H1 (cell line): Measurements from ENCODE around the gene ARMC3. TPM values are rescaled to one million over a fixed set of nuclear protein-coding genes. Genes with fewer than 3 reads are reported as not detected.

Experiments
- ATF3 ChIP-seq: IDR thresholded peaks from 2 replicates; pipeline ENCODE4 v1.6.1; 2011; ENCODE audit warnings: low read depth, mild to moderate bottlenecking, low read length; ENCODE audit not compliant: insufficient read depth
- CEBPB ChIP-seq: IDR thresholded peaks from 2 replicates; pipeline ENCODE4 v1.6.1; 2012; ENCODE audit warnings: low read depth, low read length
- CHD7 ChIP-seq: fragments of 300-600 bp; sonication (generic); IDR thresholded peaks from 2 replicates; pipeline ENCODE4 v1.7.1; 2012; ENCODE audit warnings: low read length, moderate library complexity, mild to moderate bottlenecking, inconsistent platforms; ENCODE audit not compliant: insufficient replicate concordance
- EP300 ChIP-seq, 2 experiments: IDR thresholded peaks; 1 replicate in 1 of 2; 2 replicates in 1 of 2; pipeline ENCODE4 v1.6.1; 2011 to 2012; ENCODE audit warnings: low read depth in 2 of 2, low read length in 2 of 2, mild to moderate bottlenecking in 2 of 2, borderline replicate concordance in 1 of 2, inconsistent platforms in 1 of 2, moderate library complexity in 1 of 2
- EZH2 ChIP-seq: fragments of 200-600 bp; sonication (generic); IDR thresholded peaks from 2 replicates; pipeline ENCODE4 v1.7.1; 2012; ENCODE audit warnings: low read depth, mild to moderate bottlenecking, moderate library complexity, low read length, inconsistent platforms; ENCODE audit not compliant: severe bottlenecking
- HDAC2 ChIP-seq, 2 experiments: fragments of 300-600 bp in 1 of 2; sonication (generic) in 1 of 2; IDR thresholded peaks; 2 replicates each; pipeline ENCODE4 v1.6.1; 2011 to 2012; ENCODE audit warnings: low read depth in 2 of 2, low read length in 2 of 2, mild to moderate bottlenecking in 2 of 2, moderate library complexity in 2 of 2, borderline replicate concordance in 1 of 2, inconsistent platforms in 1 of 2
- KDM4A ChIP-seq: IDR thresholded peaks from one replicate; pipeline ENCODE4 v1.7.1; 2012; ENCODE audit warnings: low read depth, mild to moderate bottlenecking, moderate library complexity, low read length, inconsistent platforms; ENCODE audit not compliant: severe bottlenecking
- polyA plus RNA-seq, 7 experiments: library from polyadenylated mRNA; depleted of rRNA in 3 of 7; stranded (reverse) in 5 of 7; unstranded in 2 of 7; fragments of >200 nt in 5 of 7; fragments of 200-250 nt in 2 of 7; gene quantifications; 1 replicate in 5 of 7; 2 replicates in 1 of 7; 4 replicates in 1 of 7; pipeline versions ENCODE4 v1.2.1 to v1.2.3, GENCODE V29; 2011 to 2013; ENCODE audit warnings: missing spikeins in 2 of 7, mixed read lengths in 2 of 7
- total RNA-seq: library from RNA; stranded (reverse); fragmentation: NEBNext Ultra II Directional; extraction: Animal tissue kit (Norgen Biotek cat#: 25700); gene quantifications from 2 replicates; pipeline ENCODE4 v1.2.1, GENCODE V29; 2021

ARMC3 gene
- total and polyA plus RNA-seq, 2 of the 8 experiments (the other 6 are each of a cell fraction or from before 2014, with no cell fraction given): 0.15 TPM

GRCh38 chr10:22927661-22928403 lies at the start of gene ARMC3 (continued):
- TF ChIP-seq CHD7 (no peak), CEBPB (peak; percentile 58; the same call in 1 of the 2 replicates), ATF3 (no peak), EZH2 (peak; percentile 22), KDM4A (peak; percentile 86), EP300 (IDR thresholded peaks at IDR 0.05; ENCODE audit: borderline replicate concordance in 1 of 2, low read depth in 2 of 2, low read length in 2 of 2) (no peak), HDAC2 (IDR thresholded peaks at IDR 0.05; ENCODE audit: borderline replicate concordance in 1 of 2, low read depth in 2 of 2, low read length in 2 of 2) (peak in 1 of 2 experiments; percentile 92; a peak in 1 of 4 replicates)
